ENCODE results near the gene IRX2. TPM values are rescaled to one million over a fixed set of nuclear protein-coding genes. Genes with fewer than 3 reads are reported as not detected.

The IRX2 gene
- total RNA-seq, 2 donors from 2014 or later: 0.28 to 0.54 TPM

- Histone ChIP-seq H3K4me1 (ENCODE audit: control insufficient read depth in 1 of 2, low read depth in 2 of 2) (peaks cover 0 to 15% of the 10 kb centered on the region in 2 donors), H3K4me3 (peak overlapping the region; percentile 52), H3K27ac (no peak overlapping the region), H3K9me3 (no peaks in the 10 kb centered on the region), H3K27me3 (replicated peaks; ENCODE audit: insufficient read depth) (peaks cover 16% of the 10 kb centered on the region), H3K36me3 (no peaks in the 10 kb centered on the region)
- ATAC-seq (ENCODE audit: insufficient number of reproducible peaks, low FRiP score, low read depth): no peak
- no peak for DNase-seq (ENCODE audit: low spot score)
- TF ChIP-seq CTCF (IDR thresholded peaks at IDR 0.05): no peak
These were observed 1.3 kb downstream of the IRX2 start for GRCh38 chr5:2750026-2750757.

GRCh38 chr5:2749514-2750025 is 1.9 kb downstream of the IRX2 start:
- no peak for TF ChIP-seq CTCF (IDR thresholded peaks at IDR 0.05)
- no peak for ATAC-seq (ENCODE audit: insufficient number of reproducible peaks, low FRiP score, low read depth)
- no peaks in the 10 kb centered on the region for H3K9me3 ChIP-seq
- H3K36me3 ChIP-seq: no peaks in the 10 kb centered on the region
- H3K4me1 ChIP-seq (ENCODE audit: control insufficient read depth in 1 of 2, low read depth in 2 of 2): peaks cover 0 to 10% of the 10 kb centered on the region in 2 donors
- peaks cover 16% of the 10 kb centered on the region for H3K27me3 ChIP-seq (replicated peaks; ENCODE audit: insufficient read depth)
- no peak overlapping the region for H3K27ac ChIP-seq
- no peak for DNase-seq (ENCODE audit: low spot score)
- no peak overlapping the region for H3K4me3 ChIP-seq

- peaks cover 0 to 10% of the 10 kb centered on the region in 2 donors for H3K4me1 ChIP-seq (ENCODE audit: control insufficient read depth in 1 of 2, low read depth in 2 of 2)
- no peak for TF ChIP-seq CTCF (IDR thresholded peaks at IDR 0.05)
- no peak overlapping the region for H3K27ac ChIP-seq
- peaks cover 16% of the 10 kb centered on the region for H3K27me3 ChIP-seq (replicated peaks; ENCODE audit: insufficient read depth)
- DNase-seq (ENCODE audit: low spot score) (no peak), ATAC-seq (ENCODE audit: insufficient number of reproducible peaks, low FRiP score, low read depth) (no peak)
- H3K9me3 ChIP-seq: no peaks in the 10 kb centered on the region
- H3K4me3 ChIP-seq: no peak overlapping the region
- no peaks in the 10 kb centered on the region for H3K36me3 ChIP-seq
These were observed 2.5 kb downstream of the IRX2 start for GRCh38 chr5:2748861-2749513.

GRCh38 chr5:2748179-2748860 is 3.2 kb downstream of the IRX2 start:
- H3K4me1 ChIP-seq (ENCODE audit: control insufficient read depth in 1 of 2, low read depth in 2 of 2): peaks cover 0 to 10% of the 10 kb centered on the region in 2 donors
- no peak for ATAC-seq (ENCODE audit: insufficient number of reproducible peaks, low FRiP score, low read depth)
- TF ChIP-seq CTCF (IDR thresholded peaks at IDR 0.05): no peak
- no peaks in the 10 kb centered on the region for H3K9me3 ChIP-seq
- H3K36me3 ChIP-seq: no peaks in the 10 kb centered on the region
- H3K27ac ChIP-seq: no peak overlapping the region
- no peak for DNase-seq (ENCODE audit: low spot score)
- peaks cover 16% of the 10 kb centered on the region for H3K27me3 ChIP-seq (replicated peaks; ENCODE audit: insufficient read depth)
- H3K4me3 ChIP-seq: no peak overlapping the region

Data from thoracic aorta (tissue), 2 donors.